Lung (tissue), 12 donors: ENCODE results near the gene UNC5B. TPM values are rescaled to one million over a fixed set of nuclear protein-coding genes. Genes with fewer than 3 reads are reported as not detected.

Experiments used
- ATAC-seq: fragments of 200-7000 bp; cut with Tn5 transposase; one replicate; pipeline ENCODE4 v1.9.1; 2020; ENCODE audit warnings: moderate number of reproducible peaks; ENCODE audit not compliant: insufficient read depth, low FRiP score
- DNase-seq, 3 donors: peaks; one replicate each; pipeline ENCODE4 v3.0.0-alpha.2; 2013 to 2017
- H3K27ac ChIP-seq, 2 donors: one replicate each; pipeline ENCODE4 v1.5.1; 2013; ENCODE audit warnings: mild to moderate bottlenecking in 2 of 2, moderate library complexity in 2 of 2, control low read depth in 1 of 2, inconsistent platforms in 1 of 2, low read depth in 1 of 2, low read length in 1 of 2
- H3K27me3 ChIP-seq, 3 donors: one replicate each; pipeline ENCODE4 v1.5.1; 2013; ENCODE audit warnings: low read length in 2 of 3; ENCODE audit not compliant: control insufficient read depth in 3 of 3, insufficient read depth in 3 of 3
- H3K36me3 ChIP-seq, 4 donors: one replicate each; pipeline ENCODE4 v1.5.1; 2013; ENCODE audit warnings: low read length in 4 of 4, mild to moderate bottlenecking in 1 of 4, moderate library complexity in 1 of 4; ENCODE audit not compliant: control insufficient read depth in 4 of 4, insufficient read depth in 4 of 4
- H3K4me1 ChIP-seq, 5 donors: one replicate each; pipeline ENCODE4 v1.5.1; 2013; ENCODE audit warnings: low read length in 5 of 5, mild to moderate bottlenecking in 2 of 5, moderate library complexity in 1 of 5; ENCODE audit not compliant: control insufficient read depth in 5 of 5, insufficient read depth in 5 of 5
- H3K4me3 ChIP-seq: one replicate; pipeline ENCODE4 v1.5.1; 2013; ENCODE audit warnings: mild to moderate bottlenecking, control low read depth, moderate library complexity
- H3K9ac ChIP-seq, 2 donors: one replicate each; pipeline ENCODE4 v1.5.1; 2013; ENCODE audit warnings: low read length in 2 of 2, control low read depth in 1 of 2; ENCODE audit not compliant: insufficient read depth in 1 of 2
- H3K9me3 ChIP-seq, 4 donors: one replicate each; pipeline ENCODE4 v1.5.1; 2013; ENCODE audit warnings: low read length in 3 of 4, mild to moderate bottlenecking in 1 of 4, moderate library complexity in 1 of 4; ENCODE audit not compliant: control insufficient read depth in 4 of 4, insufficient read depth in 3 of 4
- WGBS, 2 donors: extraction: QIAGEN DNeasy Blood & Tissue Kit; methylation state at CpG; one replicate each; pipeline ENCODE4 v1.1.7; 2013; 5-methylcytosine and 5-hydroxymethylcytosine counted together
- polyA plus RNA-seq, 2 donors: library from polyadenylated mRNA; stranded (reverse); fragments of 200-250 nt; gene quantifications; one replicate each; pipeline ENCODE4 v1.2.1, GENCODE V29; 2013
- total RNA-seq, 2 donors: library from RNA; depleted of rRNA in 1 of 2; stranded (reverse); fragments of >200 nt in 1 of 2; gene quantifications; one replicate each; pipeline ENCODE4 v1.2.1, GENCODE V29; 2014 to 2021
- TF ChIP-seq, protein P1 (sequence below): IDR thresholded peaks from 2 replicates; pipeline ENCODE4 v1.5.1; 2012; ENCODE audit warnings: mild to moderate bottlenecking; ENCODE audit errors: control extremely low read depth, extremely low read depth
- donor health status: control.
- donor health status: control.
- donor health status: Bipolar disorder and iron deficiency.
- donor health status: healthy.
- donor health status: DM: yes; HTN: yes; CAD: no.

The UNC5B gene
- total and polyA plus RNA-seq, 4 donors: 4.4 to 23.8 (median 8.3) TPM

DNA sequence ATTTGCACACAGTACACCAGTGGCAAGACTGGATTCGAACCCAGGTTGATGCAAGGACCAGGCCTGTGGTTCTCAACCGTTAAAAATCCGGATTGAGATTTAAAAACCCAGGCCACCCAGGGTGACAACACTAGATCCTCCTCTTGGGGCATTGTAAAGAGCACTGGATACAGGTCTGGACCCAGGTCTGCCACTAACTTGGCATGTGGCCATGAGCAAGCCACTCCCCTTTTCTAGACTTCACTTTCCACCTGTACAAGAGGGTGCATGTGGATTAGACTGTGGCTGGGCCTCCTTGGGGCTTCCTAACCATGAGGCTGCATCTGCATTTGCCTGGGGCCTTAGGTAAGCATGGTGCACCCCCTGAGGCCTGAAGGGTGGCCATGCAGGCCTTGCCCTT lies 85.0 kb downstream of the UNC5B start:
- ATAC-seq (no peak), DNase-seq (no peak)
- H3K36me3 ChIP-seq: peaks cover 0 to 30% (median 5%) of the 10 kb centered on the region in 4 donors
- no peak overlapping the region for H3K4me3 ChIP-seq
- WGBS, 2 donors: 95 to 97% methylated on average over 3 of the region's 3 CpGs
- no peaks in the 10 kb centered on the region for H3K27me3 ChIP-seq
- no peak overlapping the region for H3K9ac ChIP-seq
- TF ChIP-seq, protein P1, sequence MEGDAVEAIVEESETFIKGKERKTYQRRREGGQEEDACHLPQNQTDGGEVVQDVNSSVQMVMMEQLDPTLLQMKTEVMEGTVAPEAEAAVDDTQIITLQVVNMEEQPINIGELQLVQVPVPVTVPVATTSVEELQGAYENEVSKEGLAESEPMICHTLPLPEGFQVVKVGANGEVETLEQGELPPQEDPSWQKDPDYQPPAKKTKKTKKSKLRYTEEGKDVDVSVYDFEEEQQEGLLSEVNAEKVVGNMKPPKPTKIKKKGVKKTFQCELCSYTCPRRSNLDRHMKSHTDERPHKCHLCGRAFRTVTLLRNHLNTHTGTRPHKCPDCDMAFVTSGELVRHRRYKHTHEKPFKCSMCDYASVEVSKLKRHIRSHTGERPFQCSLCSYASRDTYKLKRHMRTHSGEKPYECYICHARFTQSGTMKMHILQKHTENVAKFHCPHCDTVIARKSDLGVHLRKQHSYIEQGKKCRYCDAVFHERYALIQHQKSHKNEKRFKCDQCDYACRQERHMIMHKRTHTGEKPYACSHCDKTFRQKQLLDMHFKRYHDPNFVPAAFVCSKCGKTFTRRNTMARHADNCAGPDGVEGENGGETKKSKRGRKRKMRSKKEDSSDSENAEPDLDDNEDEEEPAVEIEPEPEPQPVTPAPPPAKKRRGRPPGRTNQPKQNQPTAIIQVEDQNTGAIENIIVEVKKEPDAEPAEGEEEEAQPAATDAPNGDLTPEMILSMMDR: no peak
- H3K9me3 ChIP-seq: peaks cover 0 to 2% (median 0%) of the 10 kb centered on the region in 4 donors
- H3K27ac ChIP-seq: no peak overlapping the region
- no peaks in the 10 kb centered on the region for H3K4me1 ChIP-seq

DNA sequence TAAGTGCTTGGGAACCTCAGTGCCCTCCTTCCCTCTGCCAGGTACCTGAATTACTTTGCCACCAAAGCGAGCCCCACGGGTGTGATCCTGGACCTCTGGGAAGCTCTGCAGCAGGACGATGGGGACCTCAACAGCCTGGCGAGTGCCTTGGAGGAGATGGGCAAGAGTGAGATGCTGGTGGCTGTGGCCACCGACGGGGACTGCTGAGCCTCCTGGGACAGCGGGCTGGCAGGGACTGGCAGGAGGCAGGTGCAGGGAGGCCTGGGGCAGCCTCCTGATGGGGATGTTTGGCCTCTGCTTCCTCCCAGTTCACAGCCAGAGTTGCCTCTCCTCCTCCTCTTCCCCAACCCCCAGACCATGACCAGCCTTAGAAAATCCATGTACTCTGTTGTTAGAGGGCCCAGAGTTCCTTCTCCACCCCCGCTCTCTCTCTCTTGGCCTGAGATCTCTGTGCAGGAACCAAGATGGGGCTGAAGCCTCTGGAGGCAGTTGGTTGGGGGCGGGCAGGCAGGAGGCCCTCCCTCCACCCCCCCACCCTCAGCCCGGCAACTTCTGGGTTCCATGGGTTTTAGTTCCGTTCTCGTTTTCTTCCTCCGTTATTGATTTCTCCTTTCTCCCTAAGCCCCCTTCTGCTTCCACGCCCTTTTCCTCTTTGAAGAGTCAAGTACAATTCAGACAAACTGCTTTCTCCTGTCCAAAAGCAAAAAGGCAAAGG lies 86.9 kb downstream of the UNC5B start:
- 69 to 78% methylated on average over 14 of the region's 14 CpGs for WGBS, 2 donors
- H3K27me3 ChIP-seq: no peaks in the 10 kb centered on the region
- DNase-seq (no peak), ATAC-seq (no peak)
- no peak overlapping the region for H3K9ac ChIP-seq
- H3K36me3 ChIP-seq: peaks cover 0 to 26% (median 4%) of the 10 kb centered on the region in 4 donors
- H3K9me3 ChIP-seq: peaks cover 0 to 2% (median 0%) of the 10 kb centered on the region in 4 donors
- no peak overlapping the region for H3K4me3 ChIP-seq
- no peaks in the 10 kb centered on the region for H3K4me1 ChIP-seq
- TF ChIP-seq, protein P1: no peak
- H3K27ac ChIP-seq: no peak overlapping the region

DNA sequence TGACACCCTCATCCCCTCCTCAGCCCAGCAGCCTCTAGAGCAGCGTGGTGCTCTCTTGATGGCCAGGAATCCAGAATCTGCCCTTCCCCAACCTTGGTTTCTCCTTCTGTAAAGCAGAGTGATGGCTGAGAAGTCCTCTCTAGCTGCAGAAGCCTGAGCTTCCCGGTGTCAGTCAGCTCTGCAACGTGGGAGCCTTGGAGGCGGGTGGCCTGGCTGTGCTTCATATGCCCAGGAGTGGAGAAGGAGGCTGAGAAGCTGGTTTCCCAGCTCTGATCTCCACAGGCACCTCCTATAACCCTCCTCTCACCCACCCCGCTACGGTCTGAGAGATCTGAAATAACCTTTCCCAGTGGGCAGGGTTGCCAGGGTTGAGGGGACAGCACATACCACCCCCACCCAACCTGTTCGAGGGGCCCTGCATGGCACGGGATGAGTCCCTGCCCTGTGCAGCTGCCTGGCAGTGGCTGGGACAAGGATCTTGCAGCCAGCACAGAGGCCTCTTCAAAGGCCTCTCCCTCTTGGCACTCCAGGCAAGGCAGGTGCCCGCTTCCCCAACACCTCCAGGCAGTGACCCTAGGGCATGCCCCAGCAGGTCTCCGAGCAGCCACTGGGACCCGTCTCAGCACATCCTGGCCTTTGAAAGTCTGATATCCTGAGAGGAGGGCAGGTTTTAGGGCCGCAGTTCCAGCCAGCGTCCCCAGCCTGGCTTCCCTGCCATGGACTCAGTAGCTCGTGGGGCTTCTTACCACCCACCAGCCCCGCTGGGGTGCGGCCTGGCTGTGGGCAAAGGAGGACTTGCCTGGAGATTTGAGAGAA lies 88.4 kb downstream of the UNC5B start:
- Histone ChIP-seq H3K27ac (no peak overlapping the region), H3K9me3 (peaks cover 0 to 2% (median 0%) of the 10 kb centered on the region in 4 donors), H3K4me1 (no peaks in the 10 kb centered on the region), H3K4me3 (no peak overlapping the region), H3K27me3 (no peaks in the 10 kb centered on the region), H3K9ac (no peak overlapping the region), H3K36me3 (peaks cover 0 to 20% (median 4%) of the 10 kb centered on the region in 4 donors)
- 86 to 91% methylated on average over 16 of the region's 16 CpGs for WGBS, 2 donors
- ATAC-seq (no peak), DNase-seq (no peak)
- TF ChIP-seq, protein P1: no peak
